Measurements from ENCODE around the gene TAF11.
A peak's percentile ranks its signal among the peaks of the same experiment; 100 is the strongest.
"Not testable (repeated sequence)": the region's sequence is repeated elsewhere in the genome, so short reads cannot be mapped to it uniquely, and the experiment has no call there.

The TAF11 gene, protein sequence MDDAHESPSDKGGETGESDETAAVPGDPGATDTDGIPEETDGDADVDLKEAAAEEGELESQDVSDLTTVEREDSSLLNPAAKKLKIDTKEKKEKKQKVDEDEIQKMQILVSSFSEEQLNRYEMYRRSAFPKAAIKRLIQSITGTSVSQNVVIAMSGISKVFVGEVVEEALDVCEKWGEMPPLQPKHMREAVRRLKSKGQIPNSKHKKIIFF

DNA sequence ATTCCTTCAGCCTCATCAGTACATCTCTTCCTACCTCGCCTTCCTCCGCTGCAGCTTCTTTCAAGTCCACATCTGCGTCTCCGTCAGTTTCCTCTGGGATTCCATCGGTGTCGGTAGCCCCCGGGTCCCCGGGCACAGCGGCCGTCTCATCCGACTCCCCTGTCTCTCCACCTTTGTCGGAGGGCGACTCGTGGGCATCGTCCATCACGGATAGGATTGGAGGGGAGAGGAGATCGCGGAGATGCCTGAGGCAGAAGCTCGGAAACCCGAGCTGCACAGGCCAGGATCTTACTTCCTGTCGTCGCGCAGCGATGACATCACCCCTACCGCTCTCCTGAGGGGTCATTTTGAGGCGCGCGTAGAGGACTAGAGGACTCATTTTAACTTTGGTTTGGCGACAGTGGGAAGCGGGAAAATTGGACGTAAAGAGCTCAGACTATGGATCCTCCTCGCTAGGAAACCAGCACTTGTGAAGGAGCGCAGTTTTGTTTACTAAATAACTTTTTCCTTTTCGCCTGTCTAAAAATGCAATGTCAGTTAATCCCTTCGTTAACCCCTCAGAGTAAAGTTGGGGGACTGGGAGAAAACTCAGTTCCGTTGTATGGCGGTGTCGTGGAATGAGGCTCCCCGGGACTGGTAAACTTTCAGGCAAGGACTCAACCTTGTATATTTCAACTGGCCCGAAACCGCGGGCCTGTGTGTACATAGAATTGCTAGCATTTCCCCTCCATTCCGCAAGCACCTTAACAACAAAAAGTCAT lies at the start of gene TAF11:
TAF11 (minus strand) TSS at position 290 of the 761 bp plus-strand sequence; CDS start at position 205, 85 bp downstream.
- peak; percentile 68 for DNase-seq

DNA sequence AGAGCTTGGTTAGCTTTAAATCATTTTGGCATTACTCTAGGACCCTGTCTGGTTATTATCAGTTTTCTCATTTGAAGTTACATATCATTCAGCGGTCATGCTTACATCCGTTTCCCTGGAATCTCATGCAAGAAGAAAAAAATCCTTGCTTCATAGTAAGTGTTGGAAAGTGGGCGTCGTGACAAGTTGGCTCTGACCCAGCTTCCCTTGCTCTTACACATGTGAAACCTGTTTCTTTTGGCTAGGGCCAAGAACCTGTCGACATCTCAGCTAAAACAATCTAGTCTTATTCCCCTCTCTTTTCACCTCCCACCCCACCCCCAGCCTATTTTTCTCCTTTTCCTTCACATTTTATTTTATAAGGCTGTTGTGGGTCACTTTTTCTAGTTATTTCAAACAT lies 46.7 kb upstream of the TAF11 start:
- no peak for DNase-seq

DNA sequence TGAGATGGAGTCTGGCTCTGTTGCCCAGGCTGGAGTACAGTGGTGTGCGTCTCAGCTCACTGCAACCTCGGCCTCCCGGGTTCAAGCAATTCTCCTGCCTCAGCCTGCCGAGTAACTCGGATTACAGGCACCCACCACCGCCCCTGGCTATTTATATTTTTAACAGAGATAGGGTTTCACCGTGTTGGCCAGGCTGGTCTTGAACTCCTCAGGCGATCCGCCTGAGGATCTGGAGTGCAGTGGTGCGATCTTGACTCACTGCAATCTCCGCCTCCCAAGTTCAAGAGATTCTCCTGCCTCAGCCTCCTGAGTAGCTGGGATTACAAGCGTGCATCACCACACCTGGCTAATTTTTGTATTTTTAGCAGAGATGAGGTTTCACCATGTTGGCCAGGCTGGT lies 44.4 kb upstream of the TAF11 start:
- DNase-seq, result not testable (repeated sequence)

DNA sequence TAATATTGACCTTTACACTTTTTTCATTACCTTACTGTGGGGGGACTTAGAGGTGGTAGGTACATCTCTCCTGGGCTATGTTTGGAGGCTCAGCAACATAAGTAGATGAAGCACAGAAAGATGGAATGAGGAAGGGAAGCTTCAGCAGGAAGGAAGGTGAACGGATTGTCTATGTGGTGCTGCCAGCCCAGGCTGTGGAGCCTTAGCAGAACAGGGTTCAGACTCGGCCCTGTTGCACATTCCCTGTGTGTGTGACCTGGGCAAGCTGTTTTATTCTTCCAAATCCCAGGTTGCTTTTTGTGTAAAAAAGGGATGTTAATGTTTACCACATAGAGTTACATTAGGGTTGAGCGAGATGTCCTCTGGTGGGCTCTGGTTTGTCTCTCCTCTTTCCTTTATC lies 42.4 kb upstream of the TAF11 start:
- no peak for DNase-seq

DNA sequence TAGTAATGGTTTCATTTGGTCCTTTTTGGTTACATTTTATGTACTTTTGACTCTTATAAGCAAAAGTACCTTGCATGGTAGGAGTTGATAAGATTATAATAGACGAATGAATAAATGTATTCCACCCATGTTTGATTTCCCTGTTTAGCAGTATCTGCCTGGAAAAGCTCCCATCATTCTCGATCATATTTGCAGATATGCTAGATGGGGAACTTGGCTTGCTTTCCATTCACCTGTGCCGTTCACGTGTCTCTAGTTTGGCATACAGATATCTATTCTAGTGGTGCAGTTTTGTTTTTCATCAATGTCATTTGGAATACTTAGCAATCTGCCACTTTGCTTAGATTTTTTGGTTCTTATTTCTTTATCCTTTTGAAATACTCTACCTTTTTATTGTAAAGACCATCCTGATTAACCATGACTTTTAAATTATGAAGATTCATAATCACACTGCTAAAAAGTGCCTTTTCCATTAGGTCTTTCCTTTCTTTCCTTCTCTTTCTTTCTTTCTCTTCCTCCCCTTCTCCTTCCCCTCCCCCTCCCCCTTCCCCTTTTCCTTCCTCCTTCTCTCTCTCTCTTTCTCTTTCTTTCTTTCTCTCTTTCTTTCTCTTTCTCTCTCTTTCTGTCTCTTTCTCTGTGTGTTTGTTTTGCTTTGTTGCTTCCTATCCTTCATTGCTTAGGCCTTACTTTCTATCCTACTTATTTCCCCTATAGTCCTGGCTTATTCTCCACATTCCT lies 41.6 kb upstream of the TAF11 start:
- DNase-seq, result no peak

DNA sequence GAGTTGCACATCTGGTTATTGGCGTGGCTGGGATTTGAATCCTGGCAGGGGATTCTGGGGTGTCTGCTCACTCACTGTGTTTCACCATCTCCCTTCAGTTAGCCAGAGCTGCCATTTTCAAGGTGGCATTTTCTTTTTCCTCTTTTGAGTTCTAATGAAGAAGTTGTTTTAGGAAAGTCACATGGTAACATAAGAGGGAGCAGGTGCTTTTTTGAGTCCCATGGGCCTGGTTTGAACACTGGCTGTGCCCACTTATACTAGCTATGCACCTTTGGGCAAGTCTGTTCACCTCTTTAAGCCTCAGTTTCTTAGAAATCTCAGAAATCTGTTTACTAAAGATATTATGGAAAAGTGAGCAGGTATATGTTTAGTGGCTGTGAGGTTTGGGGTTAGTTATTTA lies 40.9 kb upstream of the TAF11 start:
- DNase-seq, result no peak

DNA sequence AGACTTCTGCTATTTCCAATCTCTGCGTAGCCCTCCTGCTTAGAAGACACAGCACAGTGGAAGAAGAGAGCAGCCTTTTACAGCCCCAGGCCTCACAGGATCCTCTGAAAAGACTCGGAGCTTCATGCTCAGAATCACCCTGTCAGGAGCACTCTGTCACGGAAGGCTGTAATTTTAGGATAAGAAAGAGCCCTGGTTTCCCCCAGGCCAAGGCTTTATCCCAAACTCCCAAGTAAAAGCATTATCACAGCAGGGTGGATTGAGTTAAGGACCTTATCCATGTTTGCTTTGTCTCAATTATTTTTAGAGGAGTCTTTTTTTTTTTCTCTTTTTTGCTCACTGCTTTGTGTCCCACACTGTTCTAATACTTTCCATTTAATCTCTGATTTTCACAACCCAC lies 40.4 kb upstream of the TAF11 start:
- peak; percentile 29 for DNase-seq

DNA sequence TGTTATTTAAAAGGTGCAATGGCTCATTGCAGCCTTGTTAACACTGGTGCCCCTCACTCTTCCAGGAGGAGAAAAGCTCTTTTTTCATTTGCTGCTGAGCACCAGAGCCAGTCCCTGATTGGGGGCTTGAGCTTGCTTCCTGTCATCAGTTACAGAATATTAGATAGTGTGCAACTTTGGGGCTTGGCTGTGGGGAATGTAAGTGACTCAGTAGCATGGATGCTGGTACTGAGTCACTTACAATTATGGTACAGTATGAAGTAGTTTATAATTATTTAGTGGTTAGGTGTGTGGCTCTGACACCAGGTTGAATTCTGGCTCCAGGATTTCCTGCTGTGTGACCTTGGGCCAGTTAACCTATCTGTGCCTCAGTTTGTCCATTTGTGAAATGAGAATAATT lies 38.8 kb upstream of the TAF11 start:
- no peak for DNase-seq

DNA sequence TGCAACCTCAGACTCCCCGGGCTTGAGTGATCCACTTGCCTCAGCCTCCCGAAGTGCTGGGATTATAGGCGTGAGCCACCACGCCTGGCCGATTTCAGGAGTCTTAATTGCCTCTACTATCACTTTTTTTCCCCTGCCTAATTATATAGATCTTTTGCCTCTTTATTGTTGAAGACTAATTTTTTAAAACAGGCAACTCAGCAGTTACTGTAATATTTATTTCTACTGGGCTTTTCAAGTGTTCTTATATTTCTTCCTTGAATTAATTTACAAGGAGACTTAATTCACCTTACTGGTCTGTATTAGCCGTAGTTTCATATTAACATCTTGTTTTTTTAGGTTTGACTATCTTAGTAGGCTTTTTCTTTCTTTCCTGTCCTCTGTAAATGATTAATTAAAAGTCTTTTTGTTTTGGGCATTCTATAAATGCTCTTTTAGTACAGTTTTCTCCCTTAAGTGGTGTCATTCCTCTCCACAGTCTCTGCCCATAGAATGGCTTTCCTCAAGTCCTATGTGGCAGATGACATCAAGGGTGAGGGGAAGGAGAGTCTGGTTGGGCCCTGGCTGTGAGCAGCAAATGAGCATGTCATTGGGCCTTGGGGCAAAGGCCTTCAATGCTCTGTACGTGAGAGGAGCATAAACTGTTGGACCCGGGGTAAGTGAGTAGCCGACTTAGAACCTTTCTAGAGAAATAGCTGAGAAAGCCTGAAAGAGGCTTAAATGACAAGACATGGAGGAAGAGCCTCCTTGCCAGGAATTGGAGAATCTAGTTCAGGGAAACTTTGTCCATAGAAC lies 37.2 kb upstream of the TAF11 start:
- no peak for DNase-seq

DNA sequence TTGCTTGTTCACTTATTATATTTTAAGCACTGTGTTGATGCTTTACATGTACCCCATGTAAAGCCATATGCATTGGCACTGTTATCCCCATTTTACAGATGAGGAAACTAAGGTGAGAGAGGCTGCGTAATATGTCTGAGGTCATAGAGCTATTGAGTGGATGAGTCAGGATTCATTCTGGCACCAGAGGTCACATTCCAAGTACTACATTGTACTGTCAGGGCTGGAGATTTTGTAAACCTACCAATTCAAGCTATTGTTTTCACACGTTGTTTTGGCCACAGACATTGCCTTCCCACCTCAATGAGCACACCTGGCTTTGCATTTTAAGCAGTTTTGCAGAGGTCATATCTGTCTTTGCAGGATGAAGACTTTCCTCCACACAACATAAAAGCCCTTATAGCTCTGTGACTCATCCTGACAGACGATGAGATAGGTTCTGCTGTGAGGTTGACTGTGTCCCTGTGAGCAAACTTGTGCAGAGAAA lies 34.4 kb upstream of the TAF11 start:
- DNase-seq, result no peak

DNA sequence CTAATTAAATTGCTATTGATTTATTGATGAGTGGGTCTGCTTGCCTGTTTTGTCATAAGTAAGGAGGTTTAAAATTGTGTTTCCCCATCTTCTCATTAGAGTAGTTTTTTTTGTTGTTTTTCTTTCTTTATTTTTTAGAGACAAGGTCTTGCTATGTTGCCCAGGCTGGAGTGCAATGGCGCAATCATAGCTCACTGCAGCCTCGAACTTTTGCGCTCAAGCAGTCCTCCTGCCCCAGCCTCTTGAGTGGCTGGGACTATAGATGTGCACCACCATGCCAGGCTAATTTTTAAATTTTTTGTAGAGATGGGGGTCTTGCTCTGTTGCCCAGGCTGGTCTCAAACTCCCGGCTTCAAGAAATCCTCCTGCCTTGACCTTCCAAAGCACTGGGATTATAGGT lies 32.3 kb upstream of the TAF11 start:
- DNase-seq, result no peak

DNA sequence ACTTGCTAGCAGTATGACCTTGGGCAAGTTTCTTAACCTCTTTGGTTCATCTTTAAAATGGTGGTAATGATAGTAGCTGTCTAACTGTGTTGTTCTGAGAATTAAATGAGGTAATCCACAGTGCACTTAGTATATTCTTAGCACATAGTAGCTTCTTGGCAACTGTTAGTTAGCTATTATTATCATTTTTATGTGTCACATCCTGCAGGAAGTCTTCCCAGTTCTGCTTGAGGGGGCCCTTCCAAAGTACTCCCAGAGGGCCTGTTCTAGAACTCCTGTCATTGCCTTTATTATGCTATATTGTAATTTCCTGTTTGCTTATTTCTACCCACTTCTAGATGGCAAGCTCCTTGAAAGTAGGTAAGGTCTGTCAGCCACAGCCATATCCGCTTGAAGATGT lies 31.8 kb upstream of the TAF11 start:
- no peak for DNase-seq

DNA sequence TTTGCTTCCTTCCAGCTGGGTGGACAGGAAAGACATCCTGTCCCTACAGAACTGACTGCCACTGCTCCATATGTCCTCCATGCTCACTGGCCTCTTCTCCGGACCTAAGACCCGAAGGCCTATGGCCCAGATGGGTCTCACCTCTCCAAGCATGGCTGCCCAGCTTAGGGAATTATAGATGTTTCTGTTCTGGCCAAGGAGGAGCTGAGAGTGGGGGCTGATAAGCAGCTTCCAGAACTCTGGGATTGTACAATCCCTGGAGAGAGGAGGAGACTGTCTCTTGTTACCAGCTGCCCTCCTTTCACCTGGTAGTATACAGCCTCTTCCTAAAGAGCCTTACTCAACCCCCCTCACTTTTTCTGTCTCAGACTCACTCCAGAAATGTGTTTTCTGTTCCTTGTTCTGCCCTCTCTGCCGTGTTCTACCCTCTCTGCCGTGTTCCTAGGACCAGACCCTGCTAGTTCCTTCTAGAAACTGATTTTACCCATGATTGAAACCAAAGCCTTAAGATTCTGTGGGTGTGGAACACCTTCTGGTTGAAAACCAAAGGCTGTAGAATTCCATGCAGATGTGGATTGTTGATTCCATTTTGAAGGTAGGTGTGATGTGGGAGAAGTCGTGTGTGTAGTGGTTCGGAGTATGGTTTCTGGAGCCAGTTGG lies 29.9 kb upstream of the TAF11 start:
- DNase-seq, result no peak

DNA sequence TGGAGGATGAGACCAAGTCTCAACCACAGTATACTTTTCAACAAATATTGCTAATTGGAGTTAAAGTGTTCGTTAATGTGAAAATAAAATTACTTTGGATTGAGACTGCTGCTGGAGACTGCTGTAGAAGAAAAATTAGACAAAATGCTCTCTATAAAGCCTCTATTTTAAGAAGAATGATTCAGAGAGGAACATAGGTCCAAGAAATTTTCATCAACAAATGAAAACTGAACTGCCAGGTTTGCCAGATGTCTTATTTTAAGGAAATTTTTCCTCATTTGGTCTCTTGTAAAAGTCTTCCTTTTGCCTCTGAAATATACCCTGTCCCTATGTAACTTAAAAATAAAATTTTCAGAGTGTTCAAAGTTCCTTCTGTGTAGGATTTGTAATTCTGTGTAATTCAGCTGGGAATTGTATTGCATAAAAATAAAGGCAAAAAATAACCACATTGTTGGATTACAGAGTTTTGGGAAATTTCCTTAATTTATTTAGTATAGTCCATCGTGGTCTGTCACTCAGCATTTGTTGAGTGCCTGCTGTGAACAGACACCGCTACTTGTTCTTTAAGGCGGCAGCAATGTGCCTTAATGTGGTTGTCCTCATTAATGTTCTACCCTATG lies 28.6 kb upstream of the TAF11 start:
- no peak for DNase-seq

DNA sequence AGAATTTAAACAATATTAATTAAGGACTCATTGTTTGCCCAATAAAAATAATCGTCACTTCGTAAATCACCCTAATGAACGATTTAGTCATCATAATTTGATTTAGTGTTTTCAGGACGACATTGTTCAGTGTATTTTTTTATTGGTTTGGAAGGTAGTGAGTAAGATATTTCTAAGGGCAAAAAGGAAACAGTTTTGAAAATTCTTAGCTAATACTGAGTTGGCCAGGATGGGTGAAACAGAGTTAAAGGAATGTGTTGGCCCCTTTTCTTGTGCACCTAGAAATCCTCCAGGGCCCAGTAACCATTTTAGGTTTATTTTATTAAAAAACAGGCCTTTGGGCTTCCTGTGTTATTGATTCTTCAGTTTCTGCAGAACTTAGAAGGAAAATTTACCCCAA lies 26.5 kb upstream of the TAF11 start:
- DNase-seq, result no peak

DNA sequence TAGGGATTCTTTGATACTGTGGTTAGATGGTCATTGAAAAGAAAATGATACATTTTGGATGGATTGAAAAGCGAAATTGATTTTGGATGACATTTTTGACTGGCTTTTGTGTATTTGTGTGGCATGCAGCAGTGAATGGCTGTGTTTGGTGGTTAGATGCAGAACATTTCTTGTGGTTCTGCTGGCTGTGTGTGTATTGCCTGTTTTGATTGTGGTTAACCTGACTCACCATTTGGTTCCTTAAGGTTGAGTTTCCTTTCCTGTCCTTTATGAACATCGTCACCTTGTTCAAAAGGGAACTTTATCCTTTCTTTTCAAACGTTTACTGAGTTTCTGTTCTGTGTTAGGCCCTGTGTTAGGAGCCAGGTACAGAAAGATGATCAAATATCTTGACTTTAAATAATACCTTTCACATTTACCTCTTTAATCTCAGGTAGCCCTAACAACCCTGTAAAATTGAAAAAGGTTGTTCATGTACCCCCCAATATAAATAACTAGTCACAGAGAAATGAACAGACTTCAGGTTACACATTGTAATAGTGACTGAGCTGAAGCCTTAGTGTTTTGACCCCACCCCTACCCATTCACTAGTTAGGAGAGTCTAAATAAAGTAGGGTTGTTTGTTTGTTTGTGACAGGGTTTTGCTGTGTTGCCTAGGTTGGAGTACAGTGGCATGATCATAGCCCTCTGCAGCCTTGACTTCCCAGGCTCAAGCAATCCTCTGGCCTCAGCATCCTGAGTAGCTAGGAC lies 25.0 kb upstream of the TAF11 start:
- no peak for DNase-seq

DNA sequence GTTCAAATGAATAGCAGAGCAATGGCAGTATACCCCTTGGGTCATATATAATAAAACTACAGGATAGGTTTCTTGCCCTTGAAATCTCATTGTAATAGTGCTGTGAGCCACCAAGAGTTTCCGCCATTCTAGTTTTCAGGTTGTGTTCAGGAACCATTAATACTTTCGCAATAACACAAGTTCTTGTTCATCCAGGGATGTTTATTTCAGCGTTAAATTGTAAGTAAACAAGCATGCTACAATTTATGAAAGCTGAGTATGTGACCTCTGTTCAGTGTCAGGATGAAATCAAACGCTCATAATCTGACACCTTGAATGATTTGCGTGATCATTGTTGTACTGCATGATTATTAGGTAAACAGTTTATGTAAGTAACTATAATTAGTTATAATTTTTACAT lies 24.0 kb upstream of the TAF11 start:
- no peak for DNase-seq

DNA sequence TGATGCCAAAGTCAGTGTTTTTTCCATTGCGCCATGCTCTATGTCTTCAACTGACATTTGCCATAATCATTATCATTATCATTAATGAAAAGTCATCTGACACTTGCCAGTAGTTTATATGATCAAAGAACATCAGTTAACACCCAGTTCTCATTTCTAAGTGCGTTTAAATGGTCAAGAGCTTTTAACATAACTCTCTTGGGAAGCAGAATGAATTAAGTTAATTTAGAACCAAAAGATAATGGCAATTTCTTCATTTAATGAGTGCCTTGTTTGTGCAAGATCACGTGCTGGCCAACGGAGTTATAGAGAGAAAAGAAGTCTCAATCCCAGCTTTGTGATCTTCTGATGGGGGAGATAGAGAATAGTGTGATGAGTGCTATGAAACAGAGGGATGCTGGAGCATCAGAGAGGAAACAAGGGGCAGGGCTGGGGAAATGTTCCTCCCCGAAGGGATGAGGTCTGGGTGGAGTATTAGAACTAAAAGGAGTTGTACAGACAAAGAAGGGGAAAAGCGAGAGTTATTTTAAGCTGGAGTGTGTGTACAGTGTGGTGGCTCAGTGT lies 21.6 kb upstream of the TAF11 start:
- DNase-seq, result no peak

DNA sequence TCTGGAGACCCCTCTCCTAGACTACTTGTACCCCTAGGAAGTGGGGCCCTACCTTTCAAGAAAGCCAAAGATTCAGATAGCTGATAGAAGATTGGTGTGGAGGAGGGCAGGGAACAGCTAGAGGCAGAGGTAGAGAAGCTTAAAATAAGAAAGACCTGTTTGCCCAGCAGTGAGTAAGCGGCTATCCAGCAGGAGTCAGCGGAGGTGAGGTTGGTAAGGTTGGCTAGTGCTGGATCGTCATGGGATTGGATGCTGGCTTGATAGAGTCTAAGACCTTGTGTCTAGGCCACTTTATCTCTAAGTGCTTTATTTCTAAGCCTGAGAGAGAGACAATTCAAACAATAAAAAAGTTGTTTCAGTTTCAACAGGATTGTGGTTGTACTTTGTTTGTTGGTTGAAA lies 20.4 kb upstream of the TAF11 start:
- DNase-seq, result no peak

DNA sequence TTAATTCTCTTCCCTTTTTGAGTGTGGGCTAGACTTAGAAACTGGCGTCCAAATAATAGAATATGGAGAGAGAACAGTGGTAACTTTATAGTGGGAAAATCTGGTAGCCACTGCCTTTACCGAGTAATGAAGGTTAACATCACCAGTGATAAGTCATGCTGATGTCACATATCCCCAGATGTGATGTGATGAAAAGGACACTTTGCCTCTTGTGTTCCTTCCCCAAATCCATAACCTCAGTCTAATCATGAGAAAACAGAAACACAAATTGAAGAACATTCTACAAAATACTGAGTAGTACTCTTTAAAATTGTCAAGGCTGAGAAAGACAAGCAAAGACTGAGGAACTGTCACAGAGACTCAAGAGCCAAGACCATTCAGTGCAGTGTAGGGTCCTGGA lies 19.0 kb upstream of the TAF11 start:
- DNase-seq, result no peak

Data from NCI-H187 treated with DMSO at 0.1 percent for 48 hours (cell line).